Amniotic epithelial cell (primary cell): Measurements from ENCODE around the gene SGPL1.
"Not testable (repeated sequence)": the region's sequence is repeated elsewhere in the genome, so short reads cannot be mapped to it uniquely, and the experiment has no call there.

Experiments used
- DNase-seq: peaks from one replicate; pipeline ENCODE4 v3.0.0-alpha.2; 2010; ENCODE audit warnings: low read depth

Gene SGPL1

DNA sequence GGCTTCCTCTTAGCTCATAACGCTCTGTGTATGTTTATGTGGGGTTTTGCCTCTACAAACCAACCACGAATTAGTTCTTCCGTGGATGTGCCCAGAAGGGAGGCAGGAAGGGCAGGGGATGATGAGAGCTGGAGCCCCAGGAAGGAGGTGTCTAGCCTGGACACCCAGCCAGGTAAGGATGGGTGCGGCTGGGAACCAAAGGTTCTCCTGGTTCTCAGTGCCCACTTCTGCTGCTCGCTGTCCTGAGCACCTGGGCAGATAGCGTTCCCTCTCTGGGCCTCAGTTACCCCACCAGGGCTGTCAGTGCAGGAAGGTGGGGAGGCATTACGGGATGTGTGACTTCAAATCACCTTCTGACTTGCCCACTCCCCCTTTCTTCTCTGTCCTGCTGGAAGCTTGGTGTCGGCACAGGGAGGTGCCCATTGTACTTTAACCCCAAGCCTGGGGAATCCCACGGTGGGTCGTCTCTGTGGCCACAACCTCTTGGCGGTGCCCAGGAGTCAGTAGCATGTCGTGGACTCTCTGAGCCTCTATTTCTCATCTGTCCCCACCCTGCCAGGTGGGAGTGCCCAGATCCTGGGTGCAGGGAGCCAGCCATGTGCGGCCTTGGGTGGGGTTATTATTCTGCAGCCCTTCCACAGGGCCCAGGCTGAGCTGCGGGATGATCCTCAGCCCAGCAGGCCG is 91.3 kb downstream of the SGPL1 start:
- no peak for DNase-seq

DNA sequence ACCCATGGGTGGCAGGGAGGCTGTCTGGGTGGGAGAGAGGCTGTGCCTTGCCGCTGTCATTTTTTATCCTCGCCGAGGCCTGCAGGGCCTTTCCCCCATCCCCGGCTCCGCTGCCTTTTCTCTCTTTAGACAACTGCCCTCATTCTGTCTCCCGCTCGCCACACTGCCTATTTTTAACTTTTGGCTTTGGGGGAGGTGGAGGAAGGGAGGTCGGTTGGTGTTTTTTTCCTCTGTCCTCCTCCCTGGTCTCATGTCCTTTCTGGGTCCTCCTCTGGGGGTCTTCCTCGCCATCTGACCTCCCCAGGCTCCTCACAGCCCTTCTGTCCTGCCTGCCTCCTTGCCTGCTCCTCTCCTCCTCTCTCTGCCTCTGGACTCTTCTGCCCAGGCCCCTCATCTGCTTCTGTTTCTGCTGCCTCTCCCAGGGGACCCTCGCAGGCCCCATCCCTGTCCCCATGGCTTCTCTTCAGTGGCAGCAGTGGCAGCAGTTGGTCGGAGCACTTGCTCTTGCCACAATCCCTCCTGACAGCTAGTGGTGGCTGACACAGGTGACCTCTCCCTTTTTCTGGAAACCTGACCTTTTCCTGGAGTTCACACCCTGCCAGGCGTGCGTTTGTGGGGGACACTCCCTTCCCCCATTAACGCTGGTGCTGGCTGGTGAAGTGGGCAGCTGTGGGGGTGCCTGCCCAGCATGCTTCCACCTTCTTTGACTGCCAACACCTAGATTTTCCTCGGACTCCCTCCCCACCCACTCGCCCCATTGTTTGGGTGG is 92.1 kb downstream of the SGPL1 start:
- DNase-seq = no peak

- DNase-seq = no peak
Measured at GRCh38 chr10:70908406-70909296, 92.9 kb downstream of the SGPL1 start.

DNA sequence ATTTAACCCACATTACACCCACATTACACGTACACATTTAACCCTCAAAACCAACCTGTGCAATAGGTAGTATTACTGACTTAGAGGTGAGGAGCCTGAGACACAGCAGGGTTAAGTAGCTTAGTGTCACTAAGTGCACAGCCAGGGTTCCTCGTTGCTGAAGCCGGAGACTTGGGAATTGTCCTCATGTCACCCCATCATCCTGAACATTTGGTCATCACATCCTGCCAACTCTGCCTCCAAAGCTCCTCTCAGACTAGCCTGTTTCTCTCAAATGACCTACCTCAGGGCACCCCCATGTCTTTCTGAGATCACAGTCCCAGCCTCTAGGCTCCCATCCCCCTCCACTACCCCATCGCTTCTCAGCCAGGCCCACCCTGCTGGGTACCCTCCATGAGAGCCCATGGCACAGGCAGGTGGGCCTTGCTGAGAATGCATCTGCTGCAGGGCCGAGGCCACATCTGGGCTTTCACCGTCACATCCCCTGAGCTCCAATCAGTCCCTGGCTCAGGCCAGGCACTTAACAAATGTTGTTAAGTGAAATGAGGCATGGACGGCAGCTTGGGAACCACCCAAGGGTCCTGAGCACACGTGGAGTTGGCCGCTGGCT is 93.7 kb downstream of the SGPL1 start:
- DNase-seq = no peak

GRCh38 chr10:70910486-70911341 is 95.0 kb downstream of the SGPL1 start:
- no peak for DNase-seq

- DNase-seq = no peak
Measured at GRCh38 chr10:70911386-70911785, 95.6 kb downstream of the SGPL1 start.

DNA sequence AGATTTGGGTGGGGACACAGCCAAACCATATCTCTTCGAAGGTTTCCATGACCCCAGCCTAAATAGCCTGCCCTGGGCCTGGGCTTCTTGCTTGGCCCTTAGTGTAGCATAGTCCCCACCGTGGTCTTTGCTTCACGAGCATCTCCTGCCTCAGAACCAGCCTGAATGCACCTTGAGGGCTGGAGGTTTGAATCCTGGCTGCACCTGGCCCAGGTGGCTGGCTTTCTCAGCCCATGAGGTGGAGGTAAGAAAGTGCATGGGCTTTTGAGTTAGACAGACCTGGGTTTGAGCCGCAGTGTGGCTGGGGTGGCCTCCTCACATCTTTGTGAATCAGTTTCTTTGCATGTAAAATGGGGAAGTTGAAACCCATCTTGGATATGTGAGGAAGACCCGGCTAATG is 96.8 kb downstream of the SGPL1 start:
- DNase-seq = no peak

- DNase-seq = no peak
Measured at GRCh38 chr10:70913191-70913892, 97.6 kb downstream of the SGPL1 start.

DNA sequence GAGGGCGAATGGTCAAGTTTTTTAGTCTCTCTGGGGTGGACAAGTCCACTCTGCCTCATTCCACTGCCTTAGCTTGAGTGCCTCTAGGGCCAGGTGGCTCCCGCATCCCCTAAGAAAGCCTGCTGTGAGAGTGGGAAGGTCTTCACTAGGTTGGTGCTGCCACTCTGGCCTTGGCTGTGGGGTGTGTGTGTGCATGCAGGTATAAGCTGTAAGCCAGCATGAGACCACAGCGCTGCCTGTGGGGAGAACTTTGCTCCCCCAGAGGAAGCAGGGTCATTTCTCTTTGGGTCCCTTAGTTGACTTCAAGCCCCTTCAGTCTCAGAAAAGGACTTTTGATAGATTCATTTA is 98.1 kb downstream of the SGPL1 start:
- no peak for DNase-seq

GRCh38 chr10:70914316-70914864 is 98.6 kb downstream of the SGPL1 start:
- no peak for DNase-seq

GRCh38 chr10:70915206-70915605 is 99.5 kb downstream of the SGPL1 start:
- no peak for DNase-seq

DNA sequence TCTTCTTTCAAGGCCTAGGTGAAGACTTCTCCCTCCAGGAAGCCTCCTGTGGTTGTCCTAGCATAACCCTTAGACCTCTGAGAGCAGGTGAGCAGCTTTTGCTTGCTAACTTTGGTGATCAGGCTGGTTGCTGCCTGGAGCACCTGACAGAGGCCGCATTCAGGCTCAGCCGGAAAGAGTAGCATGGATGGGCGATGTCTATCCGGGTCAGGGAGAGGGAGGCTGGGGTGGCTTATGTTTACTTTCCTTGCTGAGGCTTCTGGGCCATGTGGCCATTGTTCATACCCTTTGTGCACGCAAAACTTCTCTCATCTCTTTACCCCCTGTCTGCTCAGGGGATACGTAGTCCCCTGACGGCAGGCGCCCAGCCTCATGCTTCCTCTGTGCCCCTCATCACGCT is 100.1 kb downstream of the SGPL1 start:
- DNase-seq = no peak

DNA sequence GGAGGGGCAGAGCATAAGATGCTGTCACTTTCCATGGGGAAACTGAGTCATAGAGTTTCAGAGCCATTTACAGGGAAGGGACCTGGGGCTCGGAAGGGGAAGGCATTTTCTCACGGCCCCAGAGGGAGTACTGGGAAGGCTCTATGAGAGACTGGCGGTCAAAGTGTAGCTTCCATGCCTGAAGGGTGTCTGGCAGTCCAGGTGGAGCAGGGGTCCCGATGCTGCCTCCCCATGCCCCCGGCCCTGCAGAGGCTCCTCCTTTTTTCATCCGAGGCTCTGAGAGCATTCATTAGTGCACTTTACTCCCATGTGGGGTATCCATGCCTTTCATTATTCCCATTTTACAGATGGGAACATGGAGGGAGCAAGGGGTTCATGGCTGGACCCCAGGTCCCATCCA is 100.5 kb downstream of the SGPL1 start:
- DNase-seq = no peak

GRCh38 chr10:70917226-70917625 is 101.5 kb downstream of the SGPL1 start:
- DNase-seq = no peak

DNA sequence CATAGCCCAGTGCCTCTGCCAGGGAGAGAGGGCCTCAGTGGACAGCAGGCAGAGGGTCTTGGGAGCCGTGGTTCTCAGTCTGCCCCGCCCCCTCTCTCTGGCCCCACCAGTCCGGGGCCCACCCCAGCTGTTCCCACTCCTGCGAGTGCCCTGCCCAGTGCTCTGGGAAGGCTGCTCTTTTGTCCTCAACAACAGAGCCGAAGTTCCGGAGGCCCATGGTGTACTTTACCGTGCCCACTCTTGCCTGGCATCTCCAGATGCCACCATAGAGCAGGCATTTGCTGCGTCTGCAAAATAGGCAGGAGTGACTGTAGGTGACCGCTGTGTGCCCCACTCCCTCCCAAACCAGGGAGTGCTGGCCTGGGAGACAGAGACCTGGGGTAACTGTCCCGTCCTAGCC is 101.9 kb downstream of the SGPL1 start:
- DNase-seq = no peak

- no peak for DNase-seq
Measured at GRCh38 chr10:70918851-70919530, 103.2 kb downstream of the SGPL1 start.

DNA sequence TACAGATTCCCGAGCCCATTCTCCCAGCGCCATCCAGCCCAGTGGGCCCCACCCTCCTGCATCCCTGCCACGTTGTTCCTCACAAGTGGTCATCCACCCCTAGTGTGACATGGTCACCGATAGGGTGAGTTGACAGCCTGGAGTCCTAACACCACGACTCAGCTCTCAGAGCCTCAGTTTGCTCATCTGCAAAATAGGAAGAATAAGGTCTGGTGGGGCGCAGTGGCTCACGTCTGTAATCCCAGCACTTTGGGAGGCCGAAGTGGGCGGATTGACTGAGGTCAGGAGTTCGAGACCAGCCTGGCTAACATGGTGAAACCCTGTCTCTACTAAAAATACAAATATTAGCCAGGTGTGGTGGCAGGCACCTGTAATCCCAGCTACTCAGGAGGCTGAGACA is 104.2 kb downstream of the SGPL1 start:
- DNase-seq = not testable (repeated sequence)

DNA sequence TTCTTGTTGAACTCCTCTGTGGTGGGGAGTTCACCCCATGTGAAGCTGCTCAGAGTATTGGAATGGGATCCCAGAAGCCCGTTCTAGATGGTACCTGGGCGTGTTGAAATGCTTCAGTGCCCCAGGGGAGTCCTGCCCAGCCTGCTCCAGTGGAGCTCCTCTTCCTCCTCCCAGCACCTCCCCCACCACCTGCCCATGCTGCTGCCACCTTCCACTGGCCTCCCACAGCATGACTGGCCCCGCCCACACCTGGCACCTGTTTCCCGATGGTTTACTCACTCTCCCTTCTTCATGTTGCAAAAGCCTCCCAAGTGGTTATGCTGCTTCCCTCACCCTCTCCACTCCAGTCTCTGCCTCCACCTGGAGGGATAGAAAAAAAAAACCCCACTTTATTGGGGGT is 104.8 kb downstream of the SGPL1 start:
- no peak for DNase-seq

GRCh38 chr10:70921285-70921684 is 105.5 kb downstream of the SGPL1 start:
- peak; percentile 7 for DNase-seq

- no peak for DNase-seq
Measured at GRCh38 chr10:70923696-70924095, 107.9 kb downstream of the SGPL1 start.
